Ovary (tissue), 3 donors: Measurements from ENCODE around the gene KRTAP10-5.

Experiments
- EP300 ChIP-seq: sonication (generic); formaldehyde crosslinking; IDR thresholded peaks from one replicate; pipeline ENCODE4 v1.6.1; 2017; ENCODE audit warnings: antibody characterized with exemption
- POLR2A ChIP-seq: fragments of 450-650 bp; IDR thresholded peaks from one replicate; pipeline ENCODE4 v1.6.1; 2017; ENCODE audit warnings: antibody characterized with exemption, mild to moderate bottlenecking, moderate library complexity
- TF ChIP-seq, protein P1 (sequence below), 3 donors: fragments of 450-650 bp in 2 of 3; fragments of 200-600 bp in 1 of 3; IDR thresholded peaks; one replicate each; pipeline versions ENCODE4 v1.5.1 to v1.8.0; 2016 to 2022; ENCODE audit warnings: antibody characterized with exemption in 3 of 3, mild to moderate bottlenecking in 1 of 3
- donor health status: DM: no; HTN: no; CAD: no.

DNA sequence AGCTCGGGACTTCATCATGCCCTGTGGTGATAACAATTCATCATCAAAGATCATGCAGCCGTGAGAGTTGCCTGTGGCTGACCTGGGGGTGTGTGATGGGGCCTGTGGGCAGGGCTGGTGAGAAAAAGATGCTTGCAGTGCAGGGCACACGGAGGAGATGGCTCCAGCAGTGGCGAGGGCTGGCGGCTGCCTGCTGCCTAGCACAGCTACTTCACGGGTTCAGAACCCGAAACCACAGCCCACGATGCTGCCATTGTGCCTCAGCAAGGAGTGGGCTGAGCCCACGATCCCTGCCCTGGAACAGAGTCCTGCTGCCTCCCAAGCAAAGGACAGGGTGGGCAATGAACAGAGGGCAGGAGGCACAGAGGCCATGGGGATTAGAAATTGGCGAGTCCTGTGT lies 45.9 kb upstream of the KRTAP10-5 start:
- TF ChIP-seq, protein P1, sequence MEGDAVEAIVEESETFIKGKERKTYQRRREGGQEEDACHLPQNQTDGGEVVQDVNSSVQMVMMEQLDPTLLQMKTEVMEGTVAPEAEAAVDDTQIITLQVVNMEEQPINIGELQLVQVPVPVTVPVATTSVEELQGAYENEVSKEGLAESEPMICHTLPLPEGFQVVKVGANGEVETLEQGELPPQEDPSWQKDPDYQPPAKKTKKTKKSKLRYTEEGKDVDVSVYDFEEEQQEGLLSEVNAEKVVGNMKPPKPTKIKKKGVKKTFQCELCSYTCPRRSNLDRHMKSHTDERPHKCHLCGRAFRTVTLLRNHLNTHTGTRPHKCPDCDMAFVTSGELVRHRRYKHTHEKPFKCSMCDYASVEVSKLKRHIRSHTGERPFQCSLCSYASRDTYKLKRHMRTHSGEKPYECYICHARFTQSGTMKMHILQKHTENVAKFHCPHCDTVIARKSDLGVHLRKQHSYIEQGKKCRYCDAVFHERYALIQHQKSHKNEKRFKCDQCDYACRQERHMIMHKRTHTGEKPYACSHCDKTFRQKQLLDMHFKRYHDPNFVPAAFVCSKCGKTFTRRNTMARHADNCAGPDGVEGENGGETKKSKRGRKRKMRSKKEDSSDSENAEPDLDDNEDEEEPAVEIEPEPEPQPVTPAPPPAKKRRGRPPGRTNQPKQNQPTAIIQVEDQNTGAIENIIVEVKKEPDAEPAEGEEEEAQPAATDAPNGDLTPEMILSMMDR (IDR thresholded peaks at IDR 0.05): no peak
- TF ChIP-seq POLR2A: no peak
- no peak for TF ChIP-seq EP300
